Activated CD8-positive, alpha-beta memory T cell treated with anti-CD3 and anti-CD28 coated beads, Interleukin-2, amount 10 ng/mL, durations not matched to agents 7 days and 5 days (primary cell): Measurements from ENCODE around the gene IL31. TPM values are rescaled to one million over a fixed set of nuclear protein-coding genes. Genes with fewer than 3 reads are reported as not detected.
"Not testable (repeated sequence)": the region's sequence is repeated elsewhere in the genome, so short reads cannot be mapped to it uniquely, and the experiment has no call there.

ENCODE experiments used
- ATAC-seq: fragments of 150-1000 bp; cut with Tn5 transposase; one replicate; pipeline ENCODE4 v1.10.0; 2021; ENCODE audit warnings: moderate library complexity
- CTCF ChIA-PET: fragments of 350-600 bp; sonication (Branson Sonifier 250); formaldehyde crosslinking; loops from one replicate; lab custom pipeline; 2021; ENCODE audit warnings: antibody characterized with exemption; lab: Charles Lee
- DNase-seq: peaks from one replicate; pipeline ENCODE4 v3.0.0-alpha.2; 2020
- H3K27ac Mint-ChIP-seq: one replicate; pipeline ENCODE4 v1.8.0; 2021; ENCODE audit warnings: mild to moderate bottlenecking, mixed read lengths
- H3K27me3 Mint-ChIP-seq: one replicate; pipeline ENCODE4 v1.8.0; 2021; ENCODE audit warnings: mixed read lengths
- H3K36me3 Mint-ChIP-seq: one replicate; pipeline ENCODE4 v1.8.0; 2021; ENCODE audit warnings: mild to moderate bottlenecking, mixed read lengths
- H3K4me1 Mint-ChIP-seq: one replicate; pipeline ENCODE4 v1.8.0; 2021; ENCODE audit warnings: mixed read lengths
- H3K4me3 Mint-ChIP-seq: one replicate; pipeline ENCODE4 v1.8.0; 2021; ENCODE audit warnings: mild to moderate bottlenecking, moderate library complexity, mixed read lengths
- H3K9me3 Mint-ChIP-seq: one replicate; pipeline ENCODE4 v1.8.0; 2022; ENCODE audit warnings: low read depth, mixed read lengths
- total RNA-seq, 2 experiments: library from RNA; stranded (reverse); gene quantifications; one replicate each; pipeline ENCODE4 v1.2.3, GENCODE V29; 2021

IL31 gene
- total RNA-seq, 2 experiments from 2014 or later, result not detected

DNA sequence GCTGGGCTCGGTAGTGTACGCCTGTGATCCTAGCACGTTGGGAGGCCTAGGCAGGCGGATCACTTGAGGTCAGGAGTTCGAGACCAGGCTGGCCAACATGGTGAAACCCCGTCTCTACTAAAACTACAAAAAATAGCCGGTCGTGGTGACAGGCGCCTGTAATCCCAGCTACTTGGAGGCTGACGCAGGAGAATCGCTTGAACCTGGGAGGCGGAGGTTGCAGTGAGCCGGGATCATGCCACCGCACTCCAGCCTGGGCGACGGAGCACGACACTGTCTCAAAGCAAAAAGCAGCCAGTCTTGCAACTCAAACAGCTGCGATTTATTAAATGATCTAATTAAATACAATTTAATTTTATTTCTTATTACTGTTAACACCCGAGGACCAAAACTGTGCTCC is 28.8 kb upstream of the IL31 start:
- ATAC-seq, H3K9me3 Mint-ChIP-seq, H3K36me3 Mint-ChIP-seq, DNase-seq, H3K27ac Mint-ChIP-seq: not testable (repeated sequence)
- Mint-ChIP-seq H3K27me3 (peaks cover 46% of the 10 kb centered on the region), H3K4me1 (peaks cover 13% of the 10 kb centered on the region), H3K4me3 (peak overlapping the region; percentile 71)
- CTCF ChIA-PET, result interaction anchor here (0.9 to 1.6 kb wide), 3 partner anchors 11 to 64 kb away, joined by 3 to 4 read pairs (median 3); no protein-coding TSS in a partner anchor

DNA sequence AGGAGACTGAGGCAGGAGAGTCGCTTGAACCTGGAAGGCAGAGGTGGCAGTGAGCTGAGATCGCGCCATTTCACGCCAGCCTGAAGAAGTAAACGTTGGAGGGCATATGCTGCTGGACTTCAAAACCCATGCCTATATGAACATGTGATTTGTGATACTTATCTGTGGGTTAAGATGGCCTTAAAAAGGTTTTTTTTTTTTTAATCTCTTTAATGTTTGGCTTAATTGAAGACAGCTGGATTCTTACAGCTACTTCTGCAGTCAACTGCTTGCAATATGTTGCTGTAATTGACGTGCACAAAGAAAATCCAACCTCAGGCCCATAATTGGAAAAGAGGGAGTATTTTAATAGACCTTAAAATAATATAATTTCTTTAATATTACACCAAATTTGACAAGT is 28.0 kb upstream of the IL31 start:
- Mint-ChIP-seq H3K27ac (no peak overlapping the region), H3K4me3 (no peak overlapping the region), H3K4me1 (peaks cover 18% of the 10 kb centered on the region), H3K36me3 (no peaks in the 10 kb centered on the region), H3K9me3 (no peaks in the 10 kb centered on the region), H3K27me3 (peaks cover 54% of the 10 kb centered on the region)
- ATAC-seq (no peak), DNase-seq (no peak)
- CTCF ChIA-PET, result interaction anchor here (1.0 to 1.1 kb wide), 2 partner anchors 10 to 43 kb away, joined by 3 read pairs; no protein-coding TSS in a partner anchor

- H3K4me1 Mint-ChIP-seq, result peaks cover 18% of the 10 kb centered on the region
- DNase-seq (no peak), ATAC-seq (no peak)
- H3K27me3 Mint-ChIP-seq, result peaks cover 57% of the 10 kb centered on the region
- no peak overlapping the region for H3K4me3 Mint-ChIP-seq
- H3K27ac Mint-ChIP-seq, result no peak overlapping the region
- H3K36me3 Mint-ChIP-seq, result no peaks in the 10 kb centered on the region
- CTCF ChIA-PET, result interaction anchor here (1.0 to 1.1 kb wide), 2 partner anchors 10 to 44 kb away, joined by 3 read pairs; no protein-coding TSS in a partner anchor
- H3K9me3 Mint-ChIP-seq, result no peaks in the 10 kb centered on the region
These were observed 27.4 kb upstream of the IL31 start for GRCh38 chr12:122201381-122201780.

DNA sequence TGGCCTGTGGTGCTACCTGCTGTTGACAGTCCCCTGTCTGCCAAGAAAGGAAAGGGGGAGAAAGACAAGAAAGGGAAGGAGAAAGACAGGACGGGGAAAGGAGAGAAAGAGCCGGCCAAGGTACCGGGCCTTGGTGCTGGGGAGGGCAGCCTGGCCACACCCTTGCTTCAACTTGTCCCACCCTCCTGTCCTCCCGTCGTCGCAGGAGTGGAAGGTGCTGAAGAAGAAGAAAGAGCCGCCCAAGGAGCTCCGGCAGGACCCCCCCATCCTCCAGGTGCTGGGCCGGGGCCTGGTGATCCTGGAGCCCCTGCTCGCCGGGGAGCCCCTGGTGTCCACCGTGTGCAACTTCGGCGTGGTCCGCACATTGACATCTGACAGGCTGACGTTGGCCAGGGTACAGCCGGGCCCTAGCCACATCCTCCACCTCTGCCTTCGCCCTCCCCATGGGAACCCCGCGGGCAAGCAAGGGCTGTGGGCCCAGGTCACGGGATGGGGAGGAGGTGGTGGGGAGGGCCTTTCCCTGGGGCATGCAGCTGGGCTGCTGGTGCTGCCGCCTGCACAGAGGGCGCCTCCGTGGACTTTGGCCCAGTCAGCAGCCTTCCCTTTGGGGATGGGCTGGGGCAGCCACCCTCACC is 26.6 kb upstream of the IL31 start:
- Mint-ChIP-seq H3K36me3 (no peaks in the 10 kb centered on the region), H3K27ac (no peak overlapping the region), H3K4me3 (no peak overlapping the region), H3K27me3 (peaks cover 58% of the 10 kb centered on the region), H3K9me3 (no peaks in the 10 kb centered on the region), H3K4me1 (peaks cover 18% of the 10 kb centered on the region)
- CTCF ChIA-PET, result no interaction called here
- DNase-seq, result no peak
- no peak for ATAC-seq

DNA sequence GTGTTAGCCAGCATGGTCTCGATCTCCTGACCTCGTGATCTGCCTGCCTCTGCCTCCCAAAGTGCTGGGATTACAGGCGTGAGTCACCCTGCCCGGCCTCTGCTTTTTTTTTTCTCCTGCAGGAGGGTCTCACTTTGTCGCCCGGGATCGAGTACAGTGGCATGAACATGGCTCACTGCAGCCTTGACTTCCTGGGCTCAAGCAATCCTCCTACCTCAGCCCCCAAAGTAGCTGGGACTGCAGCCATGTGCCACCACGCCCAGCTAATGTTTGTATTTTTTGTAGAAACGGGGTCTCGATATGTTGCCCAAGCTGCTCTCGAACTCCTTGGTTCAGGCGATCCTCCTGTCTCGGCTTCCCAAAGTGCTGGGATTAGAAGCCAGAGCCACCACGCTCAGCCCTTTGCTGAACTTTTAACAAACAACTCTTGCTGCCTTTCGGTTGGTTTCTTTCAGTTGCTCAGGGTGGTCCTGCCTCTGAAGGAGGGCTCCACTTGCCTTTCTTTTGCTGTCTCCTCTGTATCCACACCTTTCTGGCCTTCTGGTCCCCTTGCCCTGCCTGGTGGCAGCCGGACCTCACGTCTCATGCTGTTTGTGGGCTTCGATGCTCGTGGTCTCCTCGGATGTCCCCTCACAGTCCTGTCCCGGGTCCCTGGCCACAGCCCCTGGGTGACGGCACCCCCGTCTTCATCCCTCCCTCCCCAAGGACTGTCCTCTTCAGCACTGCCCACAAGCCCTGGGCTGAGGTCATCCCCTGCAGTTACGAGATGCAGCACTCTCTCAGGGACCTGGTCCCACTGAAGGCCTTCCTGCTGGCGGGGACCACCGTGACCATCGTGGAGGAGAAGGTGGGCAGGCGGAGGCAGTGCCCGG is 25.7 kb upstream of the IL31 start:
- DNase-seq (no peak), ATAC-seq (no peak)
- H3K9me3 Mint-ChIP-seq, result peaks cover 2% of the 10 kb centered on the region
- H3K27ac Mint-ChIP-seq, result no peak overlapping the region
- H3K4me3 Mint-ChIP-seq, result no peak overlapping the region
- H3K36me3 Mint-ChIP-seq, result peaks cover 1% of the 10 kb centered on the region
- CTCF ChIA-PET, result interaction anchor here (0.6 to 0.7 kb wide), 2 partner anchors 9 to 65 kb away, joined by 3 read pairs; no protein-coding TSS in a partner anchor
- peaks cover 56% of the 10 kb centered on the region for H3K27me3 Mint-ChIP-seq
- peaks cover 13% of the 10 kb centered on the region for H3K4me1 Mint-ChIP-seq

DNA sequence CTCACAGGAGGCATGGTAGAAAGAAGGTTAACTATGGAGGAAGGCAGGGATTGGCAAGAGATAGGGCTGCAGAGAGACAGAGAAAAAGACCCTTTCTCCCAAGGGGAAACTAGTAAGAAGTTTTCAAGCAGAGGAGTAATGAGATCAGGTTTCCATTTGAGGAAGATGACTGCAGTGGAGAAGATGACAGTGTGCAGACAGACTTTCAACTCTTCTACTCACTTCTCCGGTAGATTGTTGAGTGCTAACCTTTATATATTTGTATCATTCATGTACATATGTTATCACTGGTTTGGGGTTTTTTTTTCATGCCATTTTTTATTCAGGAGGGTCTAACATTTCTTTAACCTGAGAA is 23.6 kb upstream of the IL31 start:
- ATAC-seq (peak; percentile 45), DNase-seq (no peak)
- Mint-ChIP-seq H3K27me3 (peaks cover 48% of the 10 kb centered on the region), H3K4me3 (no peak overlapping the region), H3K9me3 (peaks cover 2% of the 10 kb centered on the region), H3K36me3 (peaks cover 1% of the 10 kb centered on the region), H3K27ac (peak overlapping the region; percentile 57), H3K4me1 (peaks cover 8% of the 10 kb centered on the region)
- CTCF ChIA-PET, result no interaction called here

- Mint-ChIP-seq H3K27ac (no peak overlapping the region), H3K9me3 (peaks cover 2% of the 10 kb centered on the region), H3K27me3 (peaks cover 40% of the 10 kb centered on the region), H3K4me3 (no peak overlapping the region), H3K36me3 (peaks cover 1% of the 10 kb centered on the region), H3K4me1 (peaks cover 11% of the 10 kb centered on the region)
- ATAC-seq, result no peak
- CTCF ChIA-PET, result interaction anchor here (0.9 to 2.4 kb wide), 3 partner anchors 28 to 72 kb away, joined by 3 to 5 read pairs (median 3); no protein-coding TSS in a partner anchor
- DNase-seq, result no peak
These were observed 21.4 kb upstream of the IL31 start for GRCh38 chr12:122195405-122195804.

GRCh38 chr12:122194804-122195203 is 20.8 kb upstream of the IL31 start:
- CTCF ChIA-PET, result interaction anchor here (2.4 to 5.1 kb wide), 3 partner anchors 63 to 140 kb away, joined by 5 to 41 read pairs (median 17); no protein-coding TSS in a partner anchor
- peaks cover 34% of the 10 kb centered on the region for H3K27me3 Mint-ChIP-seq
- DNase-seq, result no peak

GRCh38 chr12:122192441-122192840 is 18.4 kb upstream of the IL31 start:
- Mint-ChIP-seq H3K36me3 (peaks cover 1% of the 10 kb centered on the region), H3K27me3 (peaks cover 24% of the 10 kb centered on the region), H3K4me1 (peaks cover 5% of the 10 kb centered on the region), H3K4me3 (no peak overlapping the region), H3K9me3 (peaks cover 2% of the 10 kb centered on the region), H3K27ac (no peak overlapping the region)
- ATAC-seq (no peak), DNase-seq (no peak)
- CTCF ChIA-PET, result interaction anchor here (0.9 to 5.1 kb wide), 9 partner anchors 10 to 164 kb away, joined by 3 to 41 read pairs (median 10); partner anchors contain the start of genes B3GNT4 and LRRC43

More at GRCh38 chr12:122194804-122195203, 20.8 kb upstream of the IL31 start:
- H3K4me3 Mint-ChIP-seq, result no peak overlapping the region
- peaks cover 2% of the 10 kb centered on the region for H3K9me3 Mint-ChIP-seq
- H3K4me1 Mint-ChIP-seq, result peaks cover 11% of the 10 kb centered on the region
- no peak overlapping the region for H3K27ac Mint-ChIP-seq
- no peak for ATAC-seq
- H3K36me3 Mint-ChIP-seq, result peaks cover 1% of the 10 kb centered on the region

GRCh38 chr12:122190842-122191668 is 17.0 kb upstream of the IL31 start:
- Mint-ChIP-seq H3K9me3 (peaks cover 2% of the 10 kb centered on the region), H3K4me1 (peaks cover 3% of the 10 kb centered on the region), H3K27ac (no peak overlapping the region), H3K27me3 (peaks cover 16% of the 10 kb centered on the region), H3K4me3 (no peak overlapping the region), H3K36me3 (peaks cover 1% of the 10 kb centered on the region)
- ATAC-seq, result peak; percentile 90
- peak; percentile 87 for DNase-seq
- CTCF ChIA-PET, result interaction anchor here (0.7 to 5.1 kb wide), 28 partner anchors 8 to 209 kb away, joined by 3 to 41 read pairs (median 4); partner anchors contain the start of genes B3GNT4, DIABLO and LRRC43

DNA sequence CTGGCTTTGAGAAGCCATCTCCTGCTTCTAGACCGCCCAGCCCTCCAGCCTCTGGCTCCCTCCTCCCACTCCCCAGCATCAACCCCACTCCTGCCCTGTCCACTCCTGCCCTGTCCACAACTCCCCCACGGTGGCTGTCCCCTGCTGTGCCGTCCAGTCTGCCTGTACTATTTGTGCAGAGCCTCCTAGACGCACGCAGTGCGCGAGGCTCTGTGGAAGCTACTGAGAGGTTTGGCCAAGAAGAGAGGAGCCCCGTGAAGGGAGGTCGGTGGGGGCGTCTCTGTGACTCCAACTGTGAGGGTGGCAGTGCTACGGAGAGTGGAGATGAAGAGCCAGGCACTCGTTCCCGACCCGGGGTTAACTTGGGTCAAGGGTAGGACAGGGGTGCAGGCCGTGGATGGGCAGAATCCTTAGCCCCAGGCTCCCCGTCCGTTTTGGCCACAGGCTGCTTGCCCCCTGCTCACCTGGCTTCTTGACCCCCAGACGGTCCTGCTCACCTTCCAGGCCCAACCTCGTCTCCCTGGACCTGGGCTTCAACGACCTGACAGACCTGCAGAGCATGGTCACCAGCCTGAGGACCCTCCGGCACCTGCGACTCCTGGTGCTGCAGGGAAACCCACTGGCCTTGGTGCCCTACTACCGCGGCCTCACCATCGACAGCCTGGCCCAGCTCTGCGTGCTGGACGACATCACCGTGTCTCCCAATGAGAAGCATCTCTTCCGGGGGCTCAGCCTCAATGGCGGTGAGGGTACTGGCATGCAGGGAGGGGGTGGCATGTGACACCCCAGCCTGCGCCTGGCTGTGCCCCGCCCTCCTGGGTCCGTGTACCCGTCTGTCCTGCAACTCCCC is 15.8 kb upstream of the IL31 start:
- Mint-ChIP-seq H3K4me3 (no peak overlapping the region), H3K9me3 (no peaks in the 10 kb centered on the region)

DNA sequence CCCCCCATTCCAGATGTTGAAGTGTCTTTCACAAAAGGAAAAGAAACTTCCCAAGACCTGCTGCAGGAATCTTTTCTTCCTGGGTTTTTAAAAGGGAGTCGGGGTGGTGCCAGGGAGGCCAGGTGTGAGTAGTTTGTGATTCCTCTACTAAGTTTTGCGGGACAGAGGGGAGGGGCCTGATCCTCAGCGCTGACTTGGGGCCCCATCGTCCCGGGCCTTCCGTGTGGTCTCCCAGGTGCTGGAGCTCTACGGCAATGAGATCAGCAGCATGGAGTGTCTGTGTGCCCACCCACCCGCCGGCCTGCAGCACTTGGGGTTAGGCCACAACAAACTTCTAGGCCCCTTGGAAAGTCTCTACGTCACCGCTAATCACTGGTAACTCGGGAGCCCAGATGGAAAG is 13.4 kb upstream of the IL31 start:
- H3K4me1 Mint-ChIP-seq, result peaks cover 16% of the 10 kb centered on the region
- H3K9me3 Mint-ChIP-seq, result no peaks in the 10 kb centered on the region
- no peak overlapping the region for H3K4me3 Mint-ChIP-seq
- no peaks in the 10 kb centered on the region for H3K36me3 Mint-ChIP-seq
- CTCF ChIA-PET, result interaction anchor here (0.6 to 1.3 kb wide), 3 partner anchors 20 to 133 kb away, joined by 3 to 5 read pairs (median 3); no protein-coding TSS in a partner anchor
- ATAC-seq (no peak), DNase-seq (no peak)
- H3K27ac Mint-ChIP-seq, result no peak overlapping the region
- peaks cover 22% of the 10 kb centered on the region for H3K27me3 Mint-ChIP-seq

More for the DNA sequence above, 15.8 kb upstream of the IL31 start:
- Mint-ChIP-seq H3K27me3 (peaks cover 9% of the 10 kb centered on the region), H3K4me1 (peaks cover 3% of the 10 kb centered on the region), H3K36me3 (no peaks in the 10 kb centered on the region), H3K27ac (no peak overlapping the region)
- ATAC-seq (no peak), DNase-seq (no peak)
- CTCF ChIA-PET, result interaction anchor here (0.7 to 5.1 kb wide), 14 partner anchors 10 to 210 kb away, joined by 3 to 41 read pairs (median 4); no protein-coding TSS in a partner anchor
